Urothelium cell line (cell line): ENCODE measurements around the gene DHX40.
A peak's percentile ranks its signal among the peaks of the same experiment; 100 is the strongest.
"Not testable (repeated sequence)": the region's sequence is repeated elsewhere in the genome, so short reads cannot be mapped to it uniquely, and the experiment has no call there.

Experiments
- DNase-seq: peaks from one replicate; pipeline ENCODE4 v3.0.0; 2011; ENCODE audit warnings: low spot score, mixed read lengths
- FAIRE-seq: peaks from 2 replicates; lab custom pipeline; 2011; peaks lifted over from hg19 to GRCh38; lab: Jason Lieb, UNC

Gene DHX40

DNA sequence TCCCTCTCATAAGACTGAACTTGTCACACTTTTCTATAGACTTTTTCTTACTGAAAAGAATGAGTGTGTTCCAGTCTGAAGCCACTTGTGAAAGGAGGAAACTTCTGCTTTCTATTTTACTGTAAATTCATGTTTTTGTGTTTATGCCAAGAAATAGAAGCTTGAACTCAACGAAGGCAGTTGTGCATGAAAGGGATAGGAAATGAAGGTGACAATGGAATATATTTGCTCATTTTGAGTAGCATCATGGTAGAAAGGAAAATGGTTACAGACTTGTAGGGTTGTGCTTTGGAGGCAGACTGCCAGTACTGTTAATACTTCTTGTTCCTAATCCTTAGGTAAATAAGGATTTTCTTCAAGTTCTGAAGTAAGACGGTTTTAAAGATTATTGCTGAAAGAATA lies 62.4 kb downstream of the DHX40 start:
- DNase-seq: no peak
- FAIRE-seq: no peak

DNA sequence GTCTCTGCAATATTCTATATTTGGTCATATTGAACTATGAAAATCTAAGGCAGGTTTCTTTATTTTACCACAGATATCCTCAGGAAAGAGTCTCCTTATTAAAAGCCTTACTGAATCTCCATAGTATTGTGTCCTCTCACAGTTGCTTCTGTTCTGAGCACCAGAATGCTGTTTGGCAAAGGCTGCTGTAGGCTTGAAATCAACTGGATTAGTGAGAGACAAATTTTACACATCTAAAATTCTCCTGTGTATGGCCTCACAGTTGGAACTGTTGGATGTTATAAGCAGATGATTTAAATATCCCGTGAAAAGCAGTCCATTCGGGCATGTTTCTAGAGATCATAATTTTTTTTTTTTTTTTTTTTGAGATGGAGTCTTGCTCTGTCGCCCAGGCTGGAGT lies 63.8 kb downstream of the DHX40 start:
- no peak for FAIRE-seq
- no peak for DNase-seq

DNA sequence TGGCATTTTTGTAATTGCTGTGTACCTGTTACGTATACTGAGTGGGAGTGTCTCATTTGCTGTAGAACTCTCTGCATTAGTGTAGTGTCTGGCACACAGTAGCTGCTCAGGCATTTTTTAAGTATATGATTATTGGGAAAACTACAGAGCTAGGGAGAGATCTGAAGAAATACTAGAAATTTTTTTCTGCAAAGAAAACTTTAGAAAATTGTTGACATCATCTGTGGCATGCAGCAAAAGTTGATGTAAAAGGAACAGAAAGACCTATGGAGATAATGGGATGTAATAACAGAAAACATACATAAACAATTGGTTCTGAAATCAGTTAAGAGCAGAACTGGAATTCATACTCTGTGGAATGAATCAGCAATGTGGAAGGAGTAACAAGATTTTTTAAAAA lies 65.9 kb downstream of the DHX40 start:
- no peak for FAIRE-seq

DNA sequence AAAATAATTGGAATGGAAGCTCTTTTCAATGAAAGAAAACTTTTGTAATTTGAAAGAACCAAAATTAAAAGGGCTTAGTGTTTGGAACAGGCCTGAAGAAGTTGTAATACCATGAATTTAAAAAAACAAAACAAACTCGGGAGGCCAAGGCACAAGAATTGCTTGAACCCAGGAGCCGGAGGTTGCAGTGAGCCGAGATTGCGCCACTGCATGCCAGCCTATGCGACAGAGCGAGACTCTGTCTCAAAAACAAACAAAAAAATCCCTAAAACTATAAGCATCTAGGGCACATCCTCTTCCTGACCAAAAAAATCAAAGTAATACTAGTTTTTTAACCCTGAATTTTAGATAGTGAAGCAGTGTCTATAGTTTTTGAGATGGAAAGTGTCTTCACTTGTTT lies 67.0 kb downstream of the DHX40 start:
- DNase-seq: no peak
- no peak for FAIRE-seq

More for the DNA sequence above, 65.9 kb downstream of the DHX40 start:
- no peak for DNase-seq

DNA sequence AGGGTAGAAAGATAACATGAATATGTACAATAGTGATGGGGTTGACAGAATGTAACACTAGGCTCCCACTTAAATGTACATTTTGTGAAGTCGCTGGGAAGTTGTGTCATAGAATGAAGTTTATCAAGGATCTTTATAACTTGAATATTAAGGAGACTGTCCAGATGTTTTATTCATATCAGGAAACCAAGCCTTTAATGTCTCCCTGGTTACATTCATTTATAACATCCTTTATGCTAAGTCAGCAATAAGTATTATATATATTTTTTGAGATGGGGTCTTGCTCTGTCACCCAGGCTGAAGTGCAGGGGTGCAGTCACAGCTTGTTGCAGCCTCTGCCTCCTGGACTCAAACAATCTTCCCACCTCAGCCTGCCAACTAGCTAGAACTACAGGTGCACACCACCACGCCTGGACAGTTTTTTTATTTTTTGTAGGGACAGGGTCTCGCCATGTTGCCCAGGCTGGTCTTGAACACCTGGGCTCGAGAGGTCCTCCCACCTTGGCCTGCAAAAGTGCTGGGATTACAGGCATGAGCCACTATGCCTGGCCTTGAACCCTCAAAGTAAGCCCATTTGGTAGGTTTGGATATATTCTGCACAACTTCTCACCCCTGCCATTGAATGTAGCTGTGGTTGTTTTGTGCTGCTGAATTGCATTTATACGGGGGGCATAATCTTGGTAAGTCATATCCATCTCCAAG lies 68.4 kb downstream of the DHX40 start:
- FAIRE-seq (no peak), DNase-seq (no peak)

DNA sequence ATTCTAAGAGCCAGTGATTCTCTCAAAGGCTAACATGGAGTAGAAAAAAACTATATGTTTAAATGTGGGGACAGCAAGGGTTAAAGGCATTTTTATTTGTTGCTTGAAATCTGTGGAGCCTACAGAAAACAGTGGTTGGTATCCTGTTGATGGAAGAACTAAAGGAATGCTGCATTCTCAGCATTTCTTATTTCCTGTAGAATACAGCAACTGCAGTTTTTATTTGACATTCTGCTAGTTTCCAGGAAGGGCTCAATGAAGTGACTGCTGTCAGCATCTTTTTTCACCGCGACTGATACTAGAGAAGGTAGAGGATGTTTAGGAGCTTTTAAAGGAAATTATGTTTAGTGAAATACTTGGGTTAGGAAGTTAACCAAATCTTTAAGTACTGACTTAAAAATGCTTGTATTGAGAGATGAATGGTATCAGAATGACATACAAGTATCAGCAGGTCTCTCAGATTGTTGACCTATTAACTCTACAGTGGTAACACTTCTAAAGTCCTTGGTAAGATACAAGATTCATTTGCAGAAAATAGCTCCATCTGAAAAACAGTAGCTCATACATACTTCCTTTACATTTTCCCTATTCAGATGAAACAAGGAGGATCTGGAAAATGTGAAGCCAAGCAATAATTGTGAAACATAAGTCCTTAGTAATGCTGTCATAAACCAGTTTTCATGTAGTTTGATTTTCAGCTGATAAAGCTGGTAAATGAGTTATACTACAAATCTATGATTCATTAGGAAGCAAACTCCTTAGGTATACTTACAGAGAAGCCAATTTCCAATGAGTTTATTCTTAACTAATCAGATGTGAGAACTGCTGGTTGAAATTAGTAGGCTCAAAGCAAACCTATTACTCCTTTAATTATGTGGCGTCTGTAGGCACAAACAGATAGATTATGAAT lies 69.5 kb downstream of the DHX40 start:
- DNase-seq (no peak), FAIRE-seq (no peak)

DNA sequence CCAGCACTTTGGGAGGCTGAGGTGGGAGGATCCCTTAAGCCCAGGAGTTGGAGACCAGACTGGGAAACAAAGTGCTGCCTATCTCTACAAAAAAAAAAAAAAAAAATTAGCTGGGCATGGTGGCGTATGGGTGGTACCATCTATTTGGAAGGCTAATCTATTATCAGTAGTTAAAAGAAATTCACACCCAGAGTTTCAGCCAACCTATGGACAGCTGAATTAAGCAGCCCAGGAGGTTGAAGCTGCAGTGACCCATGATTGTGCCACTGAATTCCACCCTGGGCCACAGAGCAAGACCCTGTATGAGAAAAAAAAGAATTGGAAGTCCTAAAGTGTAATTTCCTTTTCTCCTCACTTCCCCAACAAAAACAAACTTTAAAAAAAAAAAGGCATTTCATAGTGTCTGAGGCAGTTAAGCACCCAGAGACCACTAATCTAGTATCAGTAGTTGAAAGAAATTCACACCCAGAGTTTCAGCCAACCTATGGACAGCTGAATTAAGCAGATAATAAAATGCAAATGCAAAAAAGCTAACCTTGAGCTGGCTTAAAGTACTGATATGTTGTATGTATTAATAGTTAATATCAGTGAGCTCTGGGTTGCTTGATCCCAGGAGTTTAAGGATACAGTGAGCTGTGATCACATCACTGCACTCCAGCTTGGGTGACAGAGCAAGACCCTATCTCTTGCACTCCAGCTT lies 72.4 kb downstream of the DHX40 start:
- FAIRE-seq: no peak
- no peak for DNase-seq

DNA sequence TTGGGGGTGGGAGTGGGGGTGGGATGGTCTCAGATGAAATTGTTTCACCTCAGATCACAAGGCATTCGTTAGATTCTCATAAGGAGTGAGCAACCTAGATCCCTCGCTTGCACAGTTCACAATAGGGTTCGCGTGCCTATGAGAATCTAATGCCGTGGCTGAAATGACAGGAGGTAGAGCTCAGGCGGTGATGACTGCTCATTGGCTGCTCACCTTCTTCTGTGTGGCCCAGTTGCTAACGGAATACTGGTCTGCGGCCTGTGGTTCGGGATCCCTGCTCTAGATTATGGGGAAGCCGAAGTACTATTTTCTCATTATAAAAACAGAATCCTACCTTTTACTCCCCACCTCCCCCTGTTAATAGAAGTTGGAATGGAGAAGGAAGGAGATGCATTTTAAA lies 73.1 kb downstream of the DHX40 start:
- FAIRE-seq: no peak
- no peak for DNase-seq

DNA sequence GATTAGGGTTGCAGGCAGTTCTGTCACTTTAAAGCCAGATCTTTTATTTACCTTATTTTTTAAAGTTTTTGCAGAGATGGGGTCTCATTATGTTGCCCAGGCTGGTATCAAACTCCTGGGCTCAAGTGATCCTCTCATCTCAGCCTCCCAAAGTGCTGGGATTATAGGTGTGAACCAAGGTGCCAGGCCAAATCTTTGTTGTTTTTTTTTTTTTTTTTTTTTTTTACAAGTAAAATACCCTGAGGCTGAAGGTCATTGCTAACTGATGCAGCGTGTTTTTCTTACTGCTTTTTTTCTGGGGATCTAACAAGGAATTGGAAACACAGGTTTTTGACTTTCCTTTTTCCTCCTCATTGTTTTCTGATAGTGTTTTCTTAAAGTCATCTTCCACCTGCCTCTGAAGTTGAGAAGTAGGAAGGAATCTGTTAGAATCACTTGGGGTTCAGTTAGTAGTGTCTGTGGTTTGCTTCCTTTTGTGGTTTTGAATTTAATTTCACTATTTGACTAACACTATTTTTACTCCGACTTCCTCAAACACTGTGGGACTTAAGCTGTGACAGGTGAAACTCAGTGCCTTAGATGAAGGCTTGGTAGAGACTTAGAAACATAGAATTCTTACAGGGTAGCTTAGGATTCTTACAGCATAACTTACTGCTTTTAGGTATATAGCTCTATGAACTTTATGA lies 76.5 kb downstream of the DHX40 start:
- DNase-seq: no peak
- no peak for FAIRE-seq

DNA sequence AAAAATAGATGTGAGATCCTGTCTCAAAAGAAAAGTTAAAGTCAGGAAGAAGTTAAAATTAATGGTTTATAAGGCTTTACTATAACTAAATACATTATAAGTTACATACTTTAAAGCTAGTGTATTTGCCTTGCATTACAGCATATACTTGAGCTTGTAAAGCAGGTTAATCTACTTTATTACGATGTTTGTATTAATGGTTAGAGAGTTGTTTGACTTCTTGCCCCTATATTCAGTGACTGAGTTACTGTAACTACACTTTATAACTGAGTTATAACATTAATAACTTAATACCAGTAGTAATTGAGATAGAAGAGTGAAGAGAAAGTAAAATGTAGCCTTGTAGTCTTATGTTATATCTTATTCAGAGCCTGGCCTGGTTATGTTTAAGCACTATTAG lies 77.2 kb downstream of the DHX40 start:
- FAIRE-seq (no peak), DNase-seq (no peak)

DNA sequence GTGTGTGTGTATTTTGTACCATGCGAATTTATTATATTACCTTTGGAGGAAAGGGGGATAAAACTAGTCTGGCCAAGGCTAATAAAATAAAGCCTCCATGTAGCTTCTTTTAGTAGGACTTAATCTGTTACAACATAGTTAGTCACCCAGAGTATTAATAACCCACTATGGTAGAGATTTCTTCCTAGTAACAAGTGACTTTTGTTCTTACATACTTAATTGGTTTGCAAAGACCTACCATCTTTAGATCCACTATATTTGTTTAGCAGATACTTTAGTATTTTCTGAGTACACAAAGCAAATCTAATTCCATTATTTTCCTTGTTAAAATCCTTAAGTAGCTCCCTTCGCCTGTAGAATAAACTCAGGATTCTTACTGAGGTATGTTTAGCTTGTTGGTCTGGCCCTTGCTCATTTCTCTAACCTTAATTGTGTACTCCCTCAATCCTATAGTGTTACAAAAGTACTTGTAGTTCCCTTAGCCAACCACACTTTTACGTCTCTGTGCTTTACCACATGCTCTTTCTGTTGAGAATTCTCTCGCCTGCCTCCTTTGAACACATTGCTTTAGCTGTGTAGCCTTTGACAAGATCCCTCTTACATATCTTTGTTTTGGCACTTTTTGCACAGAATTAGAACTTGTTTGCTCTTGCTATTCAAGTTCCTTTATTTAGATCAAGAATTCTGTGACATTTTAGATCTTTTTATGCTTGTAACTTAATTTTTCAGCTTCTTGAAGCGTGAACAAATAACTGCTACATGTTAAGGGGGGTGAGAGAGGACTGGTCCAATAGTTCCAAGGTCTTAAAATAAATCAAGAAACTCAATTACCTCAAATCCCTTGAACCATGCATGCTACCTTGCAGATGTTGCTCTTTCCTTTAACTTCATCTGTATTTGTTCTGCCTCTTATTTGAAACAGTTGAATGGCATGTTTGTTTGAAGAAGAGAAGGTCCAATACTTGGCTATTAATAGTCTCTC lies 78.0 kb downstream of the DHX40 start:
- DNase-seq: no peak
- FAIRE-seq: no peak

DNA sequence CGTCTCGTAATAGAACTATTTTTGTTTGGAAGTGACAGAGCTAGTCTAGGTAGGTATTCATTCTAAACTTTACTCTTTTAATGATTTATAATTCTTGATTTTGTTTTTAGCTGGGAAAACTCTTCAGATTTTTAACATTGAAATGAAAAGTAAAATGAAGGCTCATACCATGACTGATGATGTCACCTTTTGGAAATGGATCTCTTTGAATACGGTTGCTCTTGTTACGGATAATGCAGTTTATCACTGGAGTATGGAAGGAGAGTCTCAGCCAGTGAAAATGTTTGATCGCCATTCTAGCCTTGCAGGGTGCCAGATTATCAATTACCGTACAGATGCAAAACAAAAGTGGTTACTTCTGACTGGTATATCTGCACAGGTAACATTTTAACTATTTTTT lies 81.9 kb downstream of the DHX40 start:
- DNase-seq (no peak), FAIRE-seq (no peak)

DNA sequence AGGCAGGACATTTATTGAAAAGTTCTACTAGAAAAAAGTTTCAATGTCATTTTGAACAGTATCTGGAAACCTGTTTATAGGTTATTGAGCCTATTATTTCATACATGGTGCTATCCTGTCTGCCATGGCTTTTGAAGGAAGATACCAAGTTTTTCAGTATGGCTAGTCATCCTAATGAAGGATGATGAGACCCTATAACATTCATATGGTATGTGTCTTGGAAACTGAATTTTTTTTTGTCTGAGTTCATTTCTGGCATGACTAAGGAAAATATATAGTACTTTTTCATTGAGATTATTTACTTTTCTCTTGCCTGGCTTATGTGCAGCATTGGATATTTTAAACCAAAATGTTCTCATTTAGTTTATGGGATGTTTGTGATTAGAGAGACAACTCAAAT lies 84.5 kb downstream of the DHX40 start:
- no peak for FAIRE-seq
- no peak for DNase-seq

DNA sequence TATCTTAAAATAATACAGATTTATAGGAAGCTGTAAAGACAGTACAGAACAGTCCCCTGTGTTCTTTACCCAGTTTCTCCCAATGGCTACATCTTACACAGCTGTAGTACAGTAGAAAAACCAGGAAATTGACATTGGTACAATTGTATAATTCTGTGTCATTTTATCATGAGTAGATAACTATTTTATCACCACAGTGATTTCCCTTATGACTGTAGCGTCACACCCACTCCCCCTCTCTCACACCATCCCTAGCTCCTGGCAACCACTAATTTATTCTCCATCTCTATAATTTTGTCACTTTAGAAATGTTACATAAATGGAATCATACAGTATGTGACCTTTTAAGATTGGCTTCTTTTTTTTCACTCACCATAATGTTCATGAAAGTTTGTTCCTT lies 85.2 kb downstream of the DHX40 start:
- DNase-seq: no peak
- FAIRE-seq: no peak

DNA sequence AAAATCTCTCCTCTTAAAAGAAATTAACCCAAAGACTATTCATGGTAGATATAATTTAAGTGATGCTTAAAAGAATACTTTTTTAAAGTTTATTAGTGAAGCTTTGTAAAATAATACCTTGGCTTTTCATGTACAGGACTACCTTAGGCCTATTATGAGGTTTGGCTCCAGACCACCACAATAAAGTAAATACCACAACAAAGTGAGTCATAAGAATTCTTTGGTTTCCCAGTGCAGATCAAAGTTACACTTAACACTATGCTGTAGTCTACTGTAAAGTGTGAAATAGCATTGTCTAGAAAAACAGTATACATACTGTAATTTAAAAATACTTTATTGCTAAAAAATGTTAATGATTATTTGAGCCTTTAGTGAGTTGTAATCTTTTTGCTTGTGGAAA lies 85.9 kb downstream of the DHX40 start:
- FAIRE-seq (no peak), DNase-seq (peak; percentile 29)

DNA sequence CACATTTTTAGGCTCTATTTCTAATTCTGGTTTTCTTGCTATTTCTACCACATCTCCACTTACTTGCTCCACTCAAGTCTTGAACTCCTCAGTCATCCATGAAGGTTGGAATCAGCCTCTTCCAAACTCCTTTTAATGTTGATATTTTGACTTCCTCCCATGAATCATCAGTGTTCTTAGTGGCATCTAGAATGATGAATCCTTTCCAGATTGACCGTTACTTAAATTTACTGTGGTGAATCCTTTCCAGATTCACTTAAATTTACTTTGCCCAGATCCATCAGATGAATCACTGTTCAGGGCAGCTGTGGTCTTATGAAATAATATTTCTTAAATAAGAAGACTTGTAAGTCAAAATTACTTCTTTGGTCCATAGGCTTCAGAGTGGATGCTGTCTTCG lies 86.7 kb downstream of the DHX40 start:
- no peak for FAIRE-seq
- no peak for DNase-seq

DNA sequence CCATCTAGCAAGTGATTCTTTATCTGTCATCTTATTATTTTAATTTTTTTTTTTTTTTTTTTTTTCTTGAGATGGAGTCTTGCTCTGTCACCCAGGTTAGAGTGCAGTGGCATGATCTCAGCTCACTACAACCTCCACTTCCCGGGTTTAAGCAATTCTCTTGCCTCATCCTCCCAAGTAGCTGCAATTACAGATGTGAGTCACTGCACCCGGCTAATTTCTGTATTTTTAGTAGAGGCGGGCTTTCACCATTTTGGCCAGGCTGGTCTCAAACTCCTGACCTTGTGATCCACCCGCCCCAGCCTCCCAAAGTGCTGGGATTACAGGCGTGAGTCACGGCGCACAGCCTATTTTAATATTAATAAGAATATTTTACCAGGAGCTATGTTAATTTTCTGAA lies 91.2 kb downstream of the DHX40 start:
- not testable (repeated sequence) for DNase-seq

More for the DNA sequence above, 91.2 kb downstream of the DHX40 start:
- not testable (repeated sequence) for FAIRE-seq
